Mucosa of descending colon (tissue), 3 donors: ENCODE data around the gene PRDM5. TPM values are rescaled to one million over a fixed set of nuclear protein-coding genes. Genes with fewer than 3 reads are reported as not detected.
A peak's percentile ranks its signal among the peaks of the same experiment; 100 is the strongest.

Source experiments
- ATAC-seq: fragments of 200-7000 bp; cut with Tn5 transposase; one replicate; pipeline ENCODE4 v1.9.1; 2020; ENCODE audit warnings: mild to moderate bottlenecking, moderate library complexity
- DNase-seq, 3 donors: peaks; one replicate each; pipeline ENCODE4 v3.0.0-alpha.2; 2020
- H3K36me3 ChIP-seq: fragments of 200-600 bp; one replicate; pipeline ENCODE4 v1.8.0; 2021; ENCODE audit warnings: low read depth, mild to moderate bottlenecking
- H3K4me1 ChIP-seq: fragments of 200-600 bp; one replicate; pipeline ENCODE4 v1.8.0; 2021; ENCODE audit warnings: low read depth, mild to moderate bottlenecking
- H3K4me3 ChIP-seq: fragments of 200-600 bp; one replicate; pipeline ENCODE4 v1.8.0; 2021; ENCODE audit warnings: mild to moderate bottlenecking
- H3K9me3 ChIP-seq: fragments of 200-600 bp; one replicate; pipeline ENCODE4 v1.8.0; 2021; ENCODE audit warnings: mild to moderate bottlenecking
- CTCF ChIP-seq: fragments of 200-600 bp; IDR thresholded peaks from one replicate; pipeline ENCODE4 v1.8.0; 2022; ENCODE audit warnings: antibody characterized with exemption, mild to moderate bottlenecking
- intact Hi-C, 2 donors: fragments of 100-400 bp; cut with DNase I in 1 of 2; cut with micrococcal nuclease in 1 of 2; formaldehyde crosslinking; loops; one replicate each; pipeline versions ENCODE4 v1.11.0 to v1.11.1; 2022; cut with DNase I, micrococcal nuclease
- total RNA-seq, 3 donors: library from RNA; stranded (reverse); fragmentation: NEBNext Ultra II Directional in 2 of 3; extraction: Animal tissue kit (Norgen Biotek cat#: 25700) in 2 of 3; gene quantifications; one replicate each; pipeline versions ENCODE4 v1.2.1 to v1.2.4, GENCODE V29; 2021 to 2023
- donor health status: DM: no; HTN: no; CAD: no; lungs with moderate emphysema.
- donor health status: DM: no; HTN: no; CAD: no.
- donor health status: DM: no; HTN: yes; CAD: no.

PRDM5 gene
- total RNA-seq, 3 donors from 2014 or later, result 8.7 to 12.2 (median 10.2) TPM

GRCh38 chr4:120812216-120812615, 110.3 kb downstream of the PRDM5 start:
- DNase-seq, result no peak
- Histone ChIP-seq H3K4me1 (no peaks in the 10 kb centered on the region), H3K9me3 (peaks cover 3% of the 10 kb centered on the region), H3K4me3 (no peak overlapping the region), H3K36me3 (no peaks in the 10 kb centered on the region)
- intact Hi-C loops, result no loop called here
- no peak for ATAC-seq
- TF ChIP-seq CTCF, result no peak

- no peak for ATAC-seq
- no peaks in the 10 kb centered on the region for H3K36me3 ChIP-seq
- H3K4me1 ChIP-seq, result no peaks in the 10 kb centered on the region
- H3K9me3 ChIP-seq, result peaks cover 7% of the 10 kb centered on the region
- TF ChIP-seq CTCF, result no peak
- no peak overlapping the region for H3K4me3 ChIP-seq
- no peak for DNase-seq
- intact Hi-C loops, result no loop called here
These were observed 113.0 kb downstream of the PRDM5 start for GRCh38 chr4:120809518-120809917.

- DNase-seq (peak in 1 of 3 donors; percentile 41), ATAC-seq (no peak)
- H3K4me3 ChIP-seq, result no peak overlapping the region
- TF ChIP-seq CTCF, result no peak
- intact Hi-C loops, result no loop called here
- H3K9me3 ChIP-seq, result peaks cover 7% of the 10 kb centered on the region
- H3K36me3 ChIP-seq, result no peaks in the 10 kb centered on the region
- H3K4me1 ChIP-seq, result no peaks in the 10 kb centered on the region
These were observed 113.9 kb downstream of the PRDM5 start for GRCh38 chr4:120808475-120809141.

- H3K4me3 ChIP-seq, result no peak overlapping the region
- no peak for DNase-seq
- H3K36me3 ChIP-seq, result no peaks in the 10 kb centered on the region
- ATAC-seq, result no peak
- peaks cover 3% of the 10 kb centered on the region for H3K9me3 ChIP-seq
- H3K4me1 ChIP-seq, result no peaks in the 10 kb centered on the region
- intact Hi-C loops, result no loop called here
- TF ChIP-seq CTCF, result no peak
These were observed 121.3 kb downstream of the PRDM5 start for GRCh38 chr4:120801137-120801758.

- DNase-seq (no peak), ATAC-seq (no peak)
- no peaks in the 10 kb centered on the region for H3K4me1 ChIP-seq
- no peaks in the 10 kb centered on the region for H3K36me3 ChIP-seq
- no peaks in the 10 kb centered on the region for H3K9me3 ChIP-seq
- no peak overlapping the region for H3K4me3 ChIP-seq
- no peak for TF ChIP-seq CTCF
- intact Hi-C loops, result no loop called here
These were observed 124.0 kb downstream of the PRDM5 start for GRCh38 chr4:120798570-120798969.
